ENCODE measurements around the gene JUP.

JUP gene

GRCh38 chr17:41797377-41797776 is 10.9 kb upstream of the JUP start:
- Mint-ChIP-seq H3K4me1 (peaks cover 8 to 9% of the 10 kb centered on the region in 2 donors), H3K27me3 (no peaks in the 10 kb centered on the region), H3K36me3 (no peaks in the 10 kb centered on the region), H3K27ac (no peak overlapping the region), H3K4me3 (no peak overlapping the region), H3K9me3 (no peaks in the 10 kb centered on the region)
- ATAC-seq (replicated peaks) (no peak), DNase-seq (no peak)

DNA sequence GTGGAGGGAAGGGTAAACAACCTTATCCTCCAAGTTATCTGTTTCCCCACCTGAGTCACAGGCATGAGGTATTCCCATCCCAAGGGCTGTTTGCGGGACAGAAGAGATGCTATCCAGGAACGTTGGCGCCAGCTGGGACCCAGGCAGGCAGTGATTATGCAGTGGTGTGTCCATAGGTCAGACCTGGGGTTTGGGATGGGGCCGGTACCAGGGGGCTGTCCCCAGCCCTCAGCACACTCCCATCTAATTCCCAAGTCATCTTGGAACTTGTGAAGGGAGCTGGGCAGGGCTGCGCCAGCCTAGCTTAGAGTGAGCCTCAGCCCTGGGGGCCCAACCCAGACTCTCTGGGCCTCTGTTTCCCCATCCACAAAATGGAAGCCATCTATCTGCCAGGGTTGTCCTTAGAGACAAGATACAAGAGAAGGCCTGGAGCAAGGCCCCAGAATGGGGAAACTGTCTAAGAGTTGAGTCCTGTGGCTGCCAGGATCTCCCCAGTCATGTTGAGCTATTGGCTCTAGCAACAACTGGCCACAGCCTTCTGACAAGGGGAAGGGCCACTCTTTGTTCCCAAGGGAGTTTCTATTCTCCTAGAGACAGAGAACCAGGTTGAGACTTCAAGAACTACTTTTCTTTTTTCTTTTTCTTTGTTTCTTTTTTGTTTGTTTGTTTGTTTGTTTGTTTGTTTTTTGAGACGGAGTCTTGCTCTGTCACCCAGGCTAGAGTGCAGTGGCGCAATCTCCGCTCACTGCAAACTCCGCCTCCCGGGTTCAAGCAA is 9.8 kb upstream of the JUP start:
- no peaks in the 10 kb centered on the region for H3K27me3 Mint-ChIP-seq
- DNase-seq (no peak), ATAC-seq (replicated peaks) (no peak)
- H3K4me1 Mint-ChIP-seq: peaks cover 1 to 3% of the 10 kb centered on the region in 2 donors
- H3K9me3 Mint-ChIP-seq: no peaks in the 10 kb centered on the region
- no peak overlapping the region for H3K27ac Mint-ChIP-seq
- H3K4me3 Mint-ChIP-seq: no peak overlapping the region
- H3K36me3 Mint-ChIP-seq: no peaks in the 10 kb centered on the region

GRCh38 chr17:41794540-41794975 is 8.0 kb upstream of the JUP start:
- Mint-ChIP-seq H3K9me3 (no peaks in the 10 kb centered on the region), H3K36me3 (no peaks in the 10 kb centered on the region), H3K27me3 (no peaks in the 10 kb centered on the region), H3K4me1 (peaks cover 0 to 3% of the 10 kb centered on the region in 2 donors), H3K27ac (no peak overlapping the region), H3K4me3 (no peak overlapping the region)
- ATAC-seq (replicated peaks) (no peak), DNase-seq (no peak)

- ATAC-seq (replicated peaks) (no peak), DNase-seq (no peak)
- Mint-ChIP-seq H3K4me3 (no peak overlapping the region), H3K9me3 (no peaks in the 10 kb centered on the region), H3K27ac (no peak overlapping the region), H3K27me3 (no peaks in the 10 kb centered on the region), H3K4me1 (peaks cover 0 to 4% of the 10 kb centered on the region in 2 donors), H3K36me3 (no peaks in the 10 kb centered on the region)
Measured at GRCh38 chr17:41793784-41794539, 7.5 kb upstream of the JUP start.

DNA sequence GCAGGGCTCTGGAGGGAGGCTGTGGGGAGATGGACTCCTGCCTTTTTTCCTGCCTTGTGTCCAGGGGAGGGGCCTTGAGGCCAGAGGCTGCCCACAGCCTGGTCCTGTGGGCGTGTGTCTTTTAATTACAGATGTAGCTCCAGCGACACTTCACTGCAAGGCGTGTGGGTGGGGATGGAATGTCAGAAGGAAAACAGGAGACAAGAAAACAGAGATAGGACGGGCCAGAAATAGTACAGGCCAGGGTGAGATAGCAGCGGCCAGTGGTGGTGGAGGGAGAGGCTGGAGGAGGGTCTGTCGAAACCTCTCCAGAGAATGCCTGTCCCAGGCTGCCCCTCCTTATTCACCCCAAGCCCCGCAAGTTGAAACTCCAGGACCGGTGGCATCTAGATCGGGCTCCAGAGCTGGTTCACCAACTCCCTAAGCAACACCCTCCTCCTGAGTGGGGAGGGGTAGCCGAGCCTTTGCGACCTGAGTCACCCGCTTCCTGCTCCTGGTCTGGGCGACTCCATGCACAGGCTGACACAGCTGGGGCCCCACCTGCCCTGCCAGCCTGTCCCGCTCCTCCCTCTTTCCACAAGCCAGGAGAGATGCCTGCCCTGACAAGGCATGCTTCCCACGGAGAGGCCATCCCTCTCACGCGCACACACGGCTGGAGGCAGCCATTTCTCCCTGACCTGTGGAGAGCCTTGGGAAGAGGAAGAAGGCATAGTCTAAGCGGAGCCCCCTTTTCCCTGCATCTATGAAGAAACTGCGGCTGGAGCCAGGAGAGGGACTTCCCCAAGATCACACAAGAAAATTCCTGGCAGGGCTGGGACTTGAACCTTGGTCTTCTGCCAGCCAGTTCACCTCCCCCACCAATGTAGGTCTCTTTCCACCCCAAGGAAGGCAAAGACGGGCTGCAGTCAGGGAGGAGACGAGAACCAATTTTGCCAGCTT is 6.6 kb upstream of the JUP start:
- DNase-seq (no peak), ATAC-seq (replicated peaks) (no peak)
- no peaks in the 10 kb centered on the region for H3K9me3 Mint-ChIP-seq
- no peaks in the 10 kb centered on the region for H3K27me3 Mint-ChIP-seq
- no peak overlapping the region for H3K4me3 Mint-ChIP-seq
- H3K4me1 Mint-ChIP-seq: peaks cover 0 to 8% of the 10 kb centered on the region in 2 donors
- H3K36me3 Mint-ChIP-seq: no peaks in the 10 kb centered on the region
- no peak overlapping the region for H3K27ac Mint-ChIP-seq

DNA sequence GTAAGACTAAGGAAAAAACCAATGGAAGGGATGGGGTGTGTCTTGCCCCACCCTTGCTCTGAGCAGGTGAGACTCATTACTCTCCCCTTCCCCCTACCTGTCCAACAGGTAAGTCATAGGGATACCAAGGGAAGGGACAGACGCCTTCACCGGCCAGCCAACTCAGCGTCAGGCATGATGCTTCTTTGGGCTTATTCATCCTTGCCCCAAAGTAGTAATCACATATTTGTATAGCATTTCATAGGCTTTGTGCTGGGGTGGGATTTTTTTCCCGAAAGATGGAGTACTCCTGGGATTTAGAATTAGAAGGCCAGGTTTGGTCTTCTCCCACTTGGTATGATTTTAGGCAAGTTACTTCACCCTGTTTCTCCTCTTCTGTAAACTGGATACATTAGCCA is 509 bp upstream of the JUP start:
- Mint-ChIP-seq H3K4me3 (peak overlapping the region; percentile 47 to 80), H3K4me1 (peaks cover 33 to 50% of the 10 kb centered on the region in 2 donors), H3K27ac (no peak overlapping the region), H3K36me3 (no peaks in the 10 kb centered on the region), H3K27me3 (no peaks in the 10 kb centered on the region), H3K9me3 (no peaks in the 10 kb centered on the region)
- ATAC-seq (replicated peaks) (no peak), DNase-seq (no peak)

GRCh38 chr17:41785859-41786226 is 668 bp downstream of the JUP start:
- no peaks in the 10 kb centered on the region for H3K27me3 Mint-ChIP-seq
- peak; percentile 1 for ATAC-seq (replicated peaks)

GRCh38 chr17:41785091-41785858 is 1.2 kb downstream of the JUP start:
- peaks cover 39 to 59% of the 10 kb centered on the region in 2 donors for H3K4me1 Mint-ChIP-seq
- ATAC-seq (replicated peaks): peak in 1 of 2 donors; percentile 0
- peak overlapping the region; percentile 1 for H3K27ac Mint-ChIP-seq
- DNase-seq: no peak
- peak overlapping the region; percentile 77 to 80 for H3K4me3 Mint-ChIP-seq
- no peaks in the 10 kb centered on the region for H3K36me3 Mint-ChIP-seq
- no peaks in the 10 kb centered on the region for H3K27me3 Mint-ChIP-seq
- H3K9me3 Mint-ChIP-seq: no peaks in the 10 kb centered on the region

More at GRCh38 chr17:41785859-41786226, 668 bp downstream of the JUP start:
- Mint-ChIP-seq H3K27ac (no peak overlapping the region), H3K4me3 (peak overlapping the region; percentile 77 to 80), H3K9me3 (no peaks in the 10 kb centered on the region), H3K4me1 (peaks cover 39 to 59% of the 10 kb centered on the region in 2 donors), H3K36me3 (no peaks in the 10 kb centered on the region)
- DNase-seq: no peak

GRCh38 chr17:41784207-41784744 is 2.2 kb downstream of the JUP start:
- ATAC-seq (replicated peaks): peak; percentile 12 to 22
- Mint-ChIP-seq H3K27me3 (no peaks in the 10 kb centered on the region), H3K4me3 (peak overlapping the region; percentile 77 to 80), H3K36me3 (no peaks in the 10 kb centered on the region), H3K4me1 (peaks cover 39 to 62% of the 10 kb centered on the region in 2 donors), H3K27ac (no peak overlapping the region), H3K9me3 (no peaks in the 10 kb centered on the region)
- no peak for DNase-seq

DNA sequence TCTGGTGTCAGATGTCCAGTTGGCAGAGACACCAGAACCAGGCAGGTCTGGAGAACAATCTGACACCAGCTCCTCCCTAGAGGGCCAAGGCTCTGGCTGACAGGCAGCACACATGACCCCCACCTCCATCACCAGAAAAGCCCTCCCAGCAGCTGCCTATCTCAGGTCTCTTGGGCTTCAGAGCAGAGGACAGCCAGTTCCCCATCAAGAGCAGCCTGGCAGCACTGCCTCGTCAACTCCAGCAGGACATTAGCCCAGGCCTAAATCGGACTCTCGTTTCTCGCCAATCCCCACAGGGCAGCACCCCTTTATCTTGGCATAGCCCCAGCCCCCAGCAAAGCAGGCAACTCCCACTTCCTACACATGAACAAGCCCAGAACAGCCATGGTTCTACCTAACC is 4.4 kb downstream of the JUP start:
- no peaks in the 10 kb centered on the region for H3K27me3 Mint-ChIP-seq
- no peaks in the 10 kb centered on the region for H3K9me3 Mint-ChIP-seq
- ATAC-seq (replicated peaks) (no peak), DNase-seq (no peak)
- no peaks in the 10 kb centered on the region for H3K36me3 Mint-ChIP-seq
- peaks cover 32 to 69% of the 10 kb centered on the region in 2 donors for H3K4me1 Mint-ChIP-seq
- no peak overlapping the region for H3K4me3 Mint-ChIP-seq
- peak overlapping the region; percentile 60 for H3K27ac Mint-ChIP-seq

DNA sequence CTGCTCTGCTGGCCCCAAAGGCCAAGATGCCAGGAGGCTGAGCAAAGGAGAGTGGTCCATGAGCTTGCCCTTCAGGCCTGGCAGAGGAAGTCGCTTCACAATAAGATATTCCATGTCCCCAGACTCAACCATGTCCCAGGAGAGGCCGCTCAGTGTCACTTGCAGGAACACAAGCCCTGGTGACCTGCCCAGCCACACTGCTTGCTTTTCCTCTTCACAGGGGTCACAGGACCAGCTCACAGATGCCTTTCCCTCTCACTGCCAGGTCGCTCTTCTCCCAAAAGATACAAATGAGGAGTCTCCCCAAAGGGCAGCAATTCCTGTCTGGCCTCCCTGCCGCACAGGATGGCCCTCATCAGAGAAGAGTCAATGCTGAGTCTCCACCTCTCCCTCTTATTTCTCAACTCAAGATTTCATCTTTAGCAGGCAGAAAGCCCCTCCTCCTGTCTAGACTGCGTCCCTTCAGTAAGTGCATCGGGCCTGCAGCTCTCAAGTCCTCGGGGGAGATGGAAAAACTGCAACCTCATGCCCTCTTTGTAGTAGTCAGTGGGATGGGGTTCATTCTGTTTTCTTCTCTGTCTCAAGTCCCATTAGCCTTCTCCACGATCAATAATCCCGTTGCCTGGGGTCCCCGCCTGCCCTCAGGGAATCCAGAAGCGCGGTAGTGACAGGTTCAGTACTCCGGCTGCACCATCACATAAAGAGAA is 5.0 kb downstream of the JUP start:
- H3K27me3 Mint-ChIP-seq: no peaks in the 10 kb centered on the region
- no peak overlapping the region for H3K4me3 Mint-ChIP-seq
- no peak for ATAC-seq (replicated peaks)
- peaks cover 32 to 64% of the 10 kb centered on the region in 2 donors for H3K4me1 Mint-ChIP-seq
- peak overlapping the region; percentile 60 for H3K27ac Mint-ChIP-seq
- no peaks in the 10 kb centered on the region for H3K9me3 Mint-ChIP-seq
- no peaks in the 10 kb centered on the region for H3K36me3 Mint-ChIP-seq
- no peak for DNase-seq

- no peaks in the 10 kb centered on the region for H3K9me3 Mint-ChIP-seq
- no peak overlapping the region for H3K4me3 Mint-ChIP-seq
- H3K27ac Mint-ChIP-seq: no peak overlapping the region
- ATAC-seq (replicated peaks): no peak
- peaks cover 0 to 3% of the 10 kb centered on the region in 2 donors for H3K36me3 Mint-ChIP-seq
- no peaks in the 10 kb centered on the region for H3K27me3 Mint-ChIP-seq
- peaks cover 26 to 55% of the 10 kb centered on the region in 2 donors for H3K4me1 Mint-ChIP-seq
- DNase-seq: no peak
Measured at GRCh38 chr17:41779954-41780353, 6.6 kb downstream of the JUP start.

All from stimulated activated naive B cell treated with anti-CD40 and anti-IgM and Interleukin-4, amounts not matched to agents 10 μg/mL and 1 μg/mL and 100 μg/mL, for 72 hours (primary cell).